ENCODE data around the gene CDH1. TPM values are rescaled to one million over a fixed set of nuclear protein-coding genes. Genes with fewer than 3 reads are reported as not detected.

Gene CDH1
- total RNA-seq, 1 donor from 2014 or later, result 0.17 TPM

DNA sequence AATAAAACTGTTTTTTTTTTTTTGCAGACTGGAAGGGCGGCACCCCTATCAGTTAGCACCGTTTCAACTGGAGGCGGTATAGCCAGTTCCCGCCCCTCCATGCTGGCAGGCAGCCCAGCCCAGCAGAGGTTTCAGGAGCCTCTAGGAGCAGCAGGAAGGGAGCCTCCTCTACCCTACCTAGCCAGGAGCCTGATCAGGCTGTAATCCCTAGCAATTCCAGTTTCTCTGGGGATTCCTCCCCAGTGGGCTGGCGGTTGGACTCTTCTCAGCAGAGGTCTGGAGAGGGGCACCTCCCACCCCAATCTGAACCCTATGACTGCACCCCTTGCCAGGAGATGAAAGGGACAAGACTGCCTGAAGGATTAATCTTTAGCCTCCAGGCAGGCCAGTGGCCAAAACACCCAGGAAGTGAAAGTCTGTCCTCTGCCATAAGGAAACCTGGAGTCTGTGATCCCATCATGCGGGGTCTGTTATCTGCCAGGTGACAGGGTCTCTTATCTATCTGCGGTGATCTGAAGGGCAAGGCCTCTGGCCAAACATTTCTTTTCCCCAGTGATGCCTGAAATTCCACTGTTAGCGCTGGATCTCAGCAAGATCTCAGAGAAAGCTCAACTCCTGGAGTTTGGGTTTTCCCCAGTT, 4.9 kb upstream of the CDH1 start:
- DNase-seq, result no peak

GRCh38 chr16:68732741-68733399, 4.2 kb upstream of the CDH1 start:
- DNase-seq, result no peak

DNA sequence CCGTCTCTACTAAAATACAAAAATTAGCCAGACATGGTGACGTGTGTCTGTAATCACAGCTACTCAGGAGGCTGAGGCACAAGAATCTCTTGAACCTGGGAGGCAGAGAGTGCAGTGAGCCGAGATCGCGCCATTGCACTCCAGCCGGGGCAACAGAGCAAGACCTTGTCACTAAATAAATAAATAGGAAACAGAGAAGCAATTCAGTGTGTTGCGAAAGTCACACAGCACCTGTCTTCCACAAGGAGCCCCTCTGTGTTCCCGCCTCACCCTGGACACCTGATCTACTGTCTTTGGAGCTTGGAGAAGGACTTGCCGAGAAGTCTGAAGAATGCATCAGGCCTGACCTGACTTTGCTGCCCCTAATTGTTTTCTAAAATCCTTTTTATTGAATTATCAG, 3.5 kb upstream of the CDH1 start:
- no peak for DNase-seq

- DNase-seq, result no peak
Observed at GRCh38 chr16:68734782-68735181, 2.3 kb upstream of the CDH1 start.

DNA sequence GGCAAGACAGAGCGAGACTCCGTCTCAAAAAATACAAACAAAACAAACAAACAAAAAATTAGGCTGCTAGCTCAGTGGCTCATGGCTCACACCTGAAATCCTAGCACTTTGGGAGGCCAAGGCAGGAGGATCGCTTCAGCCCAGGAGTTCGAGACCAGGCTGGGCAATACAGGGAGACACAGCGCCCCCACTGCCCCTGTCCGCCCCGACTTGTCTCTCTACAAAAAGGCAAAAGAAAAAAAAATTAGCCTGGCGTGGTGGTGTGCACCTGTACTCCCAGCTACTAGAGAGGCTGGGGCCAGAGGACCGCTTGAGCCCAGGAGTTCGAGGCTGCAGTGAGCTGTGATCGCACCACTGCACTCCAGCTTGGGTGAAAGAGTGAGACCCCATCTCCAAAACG, 531 bp upstream of the CDH1 start:
- DNase-seq, result no peak

GRCh38 chr16:68737730-68738629, 888 bp downstream of the CDH1 start:
- DNase-seq, result no peak

- no peak for DNase-seq
Observed at GRCh38 chr16:68739964-68740627, 3.0 kb downstream of the CDH1 start.

DNA sequence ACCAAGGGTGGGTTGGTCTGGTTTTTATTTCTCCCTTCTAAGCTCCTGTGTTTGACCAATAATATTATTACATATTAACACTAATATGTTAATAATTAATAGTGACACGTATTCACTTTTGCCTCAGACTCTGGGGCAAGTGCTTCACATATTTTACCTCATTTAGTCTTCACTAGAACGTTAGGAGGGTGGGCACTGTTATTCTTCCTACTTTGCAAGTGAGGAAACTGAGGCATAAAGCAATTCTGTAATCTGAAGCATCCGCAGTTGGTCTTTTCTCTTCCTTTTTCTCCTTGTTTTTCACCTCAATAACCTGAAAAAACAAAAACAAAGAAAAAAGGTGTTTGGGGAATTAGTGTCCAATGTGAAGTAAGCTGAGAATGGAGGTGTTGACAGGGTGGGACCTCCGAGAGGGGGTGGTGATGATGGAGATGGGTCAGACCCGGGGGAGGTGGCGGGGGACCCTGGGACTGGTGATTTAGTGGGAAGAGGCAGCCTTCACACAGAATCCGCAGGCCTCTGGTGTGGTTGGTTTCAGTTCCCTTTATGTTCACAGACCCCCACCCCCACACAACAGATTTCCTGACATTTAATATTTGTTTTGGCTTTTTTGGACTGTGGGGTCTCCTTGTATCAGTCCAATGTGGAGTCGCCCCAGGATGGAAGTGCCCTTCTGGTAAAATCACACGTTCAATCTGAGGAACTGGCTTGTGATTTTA, 3.7 kb downstream of the CDH1 start:
- DNase-seq, result no peak

GRCh38 chr16:68743664-68744063, 6.6 kb downstream of the CDH1 start:
- DNase-seq, result no peak

GRCh38 chr16:68744744-68745280, 7.7 kb downstream of the CDH1 start:
- no peak for DNase-seq

GRCh38 chr16:68746951-68747350, 9.9 kb downstream of the CDH1 start:
- no peak for DNase-seq

DNA sequence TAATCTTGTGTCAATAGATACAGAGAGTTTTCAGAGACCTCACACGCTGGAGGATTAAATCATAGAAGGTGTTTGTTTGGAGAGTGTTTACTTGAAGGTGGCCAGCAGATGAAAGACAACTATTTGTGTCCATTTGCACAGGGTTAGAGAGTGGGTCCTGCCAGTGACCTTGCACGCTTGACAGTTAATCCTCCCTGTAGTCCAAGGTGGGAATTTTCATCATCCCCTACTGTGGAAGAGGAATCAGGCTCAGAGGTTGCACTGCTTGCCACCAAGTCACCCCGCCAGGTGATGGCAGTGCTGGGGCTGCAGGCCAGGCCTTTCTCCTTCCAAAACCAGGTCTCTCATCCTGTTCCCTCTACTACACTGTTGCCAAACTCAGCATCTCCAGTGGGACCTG, 12.3 kb downstream of the CDH1 start:
- DNase-seq, result no peak

DNA sequence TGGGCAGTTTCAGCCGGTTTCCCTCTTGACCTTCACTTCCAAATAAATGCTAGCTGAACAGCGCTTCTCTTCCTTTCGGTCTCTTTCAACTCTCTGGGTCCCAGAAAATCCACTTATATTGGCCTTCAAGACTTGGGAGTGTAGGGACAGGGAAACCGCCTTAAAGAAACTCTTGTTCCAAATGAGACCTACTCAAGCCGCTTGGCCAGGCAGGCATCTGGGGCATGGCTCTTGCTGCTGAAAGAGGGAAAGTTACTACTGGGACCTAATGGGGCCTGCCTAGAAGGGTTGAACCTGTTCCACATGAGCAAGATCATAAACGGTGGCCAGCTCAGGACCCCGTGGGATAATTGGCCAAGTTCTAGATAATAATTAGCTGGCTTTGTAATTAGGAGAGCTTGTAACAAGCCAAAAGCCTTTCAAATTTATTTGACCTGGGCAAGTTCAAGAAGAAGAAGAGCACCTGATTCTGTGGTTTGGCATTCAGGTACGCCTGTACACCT, 13.2 kb downstream of the CDH1 start:
- no peak for DNase-seq

DNA sequence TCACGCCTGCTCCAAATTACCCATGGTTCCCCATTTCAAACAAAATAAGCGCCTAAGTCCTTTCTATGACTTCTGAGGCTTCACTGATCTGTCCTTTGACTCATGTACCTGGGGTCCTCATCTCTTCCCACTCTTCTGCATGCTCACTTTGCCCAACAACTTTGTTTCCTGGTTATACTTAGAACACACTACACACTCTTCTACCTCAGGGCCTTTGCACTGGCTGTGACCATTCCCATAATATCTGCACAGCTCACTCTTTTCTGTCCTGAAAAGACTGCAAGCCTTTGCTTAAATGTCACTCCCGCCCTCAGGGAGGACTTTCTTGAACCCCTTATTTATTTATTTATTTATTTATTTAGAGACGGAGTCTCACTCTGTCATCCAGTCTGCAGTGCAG, 14.1 kb downstream of the CDH1 start:
- DNase-seq, result no peak

- no peak for DNase-seq
Observed at GRCh38 chr16:68752602-68753001, 15.5 kb downstream of the CDH1 start.

DNA sequence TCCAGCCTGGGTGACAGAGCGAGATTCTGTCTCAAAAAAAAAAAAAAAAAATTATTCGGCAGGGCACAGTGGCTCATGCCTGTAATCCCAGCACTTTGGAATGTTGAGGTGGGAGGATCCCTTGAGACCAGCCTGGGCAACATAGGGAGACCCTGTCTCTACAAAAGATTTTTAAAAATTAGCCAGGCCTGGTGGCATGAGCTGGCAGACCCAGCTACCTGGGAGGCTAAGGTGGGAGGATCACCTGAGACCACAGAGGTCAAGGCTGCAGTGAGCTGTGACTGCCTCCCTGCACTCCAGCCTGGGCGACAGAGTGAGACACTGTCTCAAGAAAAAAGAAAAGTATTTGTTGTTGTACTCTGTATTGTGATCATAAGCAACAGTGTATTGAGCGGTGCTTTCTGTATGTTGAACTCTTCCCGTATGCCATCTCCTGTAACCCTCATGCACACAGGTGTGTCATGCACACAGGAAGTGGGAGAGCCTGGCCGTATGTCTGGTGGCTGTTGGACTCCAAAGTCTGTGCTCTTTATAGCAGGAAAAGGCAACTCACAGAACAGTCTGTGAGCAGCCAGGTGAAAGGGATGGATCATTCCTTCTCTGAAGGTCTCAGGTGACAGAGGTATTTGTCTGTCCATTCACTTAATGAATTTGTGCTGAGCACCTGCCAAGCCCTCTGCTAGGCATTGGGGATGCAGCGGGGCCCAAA, 17.1 kb downstream of the CDH1 start:
- DNase-seq, result no peak

DNA sequence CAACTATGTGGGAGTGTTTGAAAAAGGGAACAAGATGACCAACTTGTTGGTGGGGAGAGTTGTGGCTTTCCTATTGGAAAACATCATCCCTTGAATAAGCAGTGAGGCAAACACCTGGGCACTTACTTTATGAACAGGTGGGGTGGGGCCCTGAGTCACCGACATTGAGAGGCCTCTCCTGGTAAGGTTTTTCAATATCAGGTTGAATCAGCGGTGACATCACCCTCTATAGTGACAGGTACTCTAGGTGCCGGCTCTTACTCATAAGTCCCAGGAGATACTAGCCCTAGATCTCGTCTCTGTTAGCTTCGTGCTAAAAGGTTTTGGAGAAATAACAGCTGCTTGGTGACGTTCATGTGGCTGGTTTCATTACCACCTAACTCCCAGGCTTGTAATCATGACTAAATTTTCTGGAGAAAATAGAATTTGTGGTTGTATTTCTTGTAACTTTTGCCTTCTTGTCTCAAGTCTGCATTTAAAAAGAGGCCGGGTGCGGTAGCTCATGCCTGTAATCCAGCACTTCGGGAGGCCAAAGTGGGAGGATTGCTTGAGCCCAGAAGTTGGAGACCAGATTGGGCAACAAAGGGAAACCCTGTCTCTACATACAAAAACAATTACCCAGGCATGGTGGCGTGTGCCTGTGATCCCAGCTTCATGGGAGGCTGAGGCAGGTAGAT, 19.3 kb downstream of the CDH1 start:
- no peak for DNase-seq

- DNase-seq, result no peak
Observed at GRCh38 chr16:68757625-68757935, 20.5 kb downstream of the CDH1 start.

DNA sequence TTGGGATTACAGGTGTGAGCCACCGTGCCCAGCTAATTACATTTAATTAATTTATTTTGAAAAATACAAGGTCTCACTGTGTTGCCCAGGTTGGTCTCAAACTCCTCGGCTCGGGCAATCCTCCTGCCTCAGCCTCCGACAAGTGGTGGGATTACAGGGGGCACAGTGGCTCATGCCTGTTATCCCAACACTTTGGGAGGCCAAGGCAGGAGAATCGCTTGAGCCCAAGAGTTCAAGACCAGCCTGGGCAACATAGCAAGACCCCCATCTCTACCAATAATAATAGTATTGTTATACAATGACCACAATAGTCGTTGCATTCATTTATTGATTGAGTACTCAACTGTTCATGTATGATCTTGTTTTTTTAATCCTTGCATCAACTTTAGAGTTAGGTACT, 22.0 kb downstream of the CDH1 start:
- no peak for DNase-seq

DNA sequence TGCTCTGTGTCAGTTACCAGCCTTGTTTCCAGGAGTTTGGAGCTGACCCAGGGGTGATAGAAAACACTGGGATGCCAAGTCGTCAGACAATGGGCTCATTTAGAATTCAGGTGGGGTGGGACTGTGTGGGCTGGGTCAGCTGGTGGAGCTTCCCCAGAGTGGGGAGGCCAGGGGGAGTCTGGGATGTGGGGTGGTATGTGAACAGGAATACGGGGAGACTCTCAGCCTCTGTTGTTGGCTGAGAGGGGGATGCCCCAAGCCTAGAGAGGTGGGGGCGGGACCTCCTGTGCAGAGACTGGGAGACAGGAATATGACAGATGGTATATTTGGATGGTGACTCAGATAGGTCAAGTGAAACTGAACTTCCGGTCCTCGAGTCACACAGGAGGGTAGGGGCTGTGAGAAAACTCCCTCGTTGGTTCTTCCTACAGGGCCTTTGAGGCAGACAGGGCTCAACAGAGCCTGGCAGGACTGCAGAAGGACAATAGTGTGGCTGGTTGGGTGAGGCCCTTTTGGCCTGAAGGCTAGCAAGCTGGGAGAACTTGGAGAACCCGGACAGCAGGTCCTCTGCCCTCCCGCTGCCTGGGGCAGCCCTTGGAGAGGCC, 23.7 kb downstream of the CDH1 start:
- DNase-seq, result peak; percentile 12

Measured in dermis blood vessel endothelial cell (primary cell).